Endothelial cell of umbilical vein (primary cell): ENCODE data around the gene ADGRF3. TPM values are rescaled to one million over a fixed set of nuclear protein-coding genes. Genes with fewer than 3 reads are reported as not detected.
"Not testable (repeated sequence)": the region's sequence is repeated elsewhere in the genome, so short reads cannot be mapped to it uniquely, and the experiment has no call there.

Experiments used
- BruUV-seq: library from RNA; stranded (reverse); fragments of 400-500 nt; replicated peaks from 2 replicates; lab custom pipeline; 2021; lab: Mats Ljungman, UMichigan
- CTCF ChIA-PET: fragments of 300-600, 350-600 bp; sonication (Branson Sonifier 250); formaldehyde crosslinking; loops from one replicate; lab custom pipeline; 2021; ENCODE audit warnings: antibody characterized with exemption, inconsistent platforms; lab: Charles Lee
- POLR2A ChIA-PET: fragments of 300-600, 350-600 bp; sonication (Branson Sonifier 250); formaldehyde crosslinking; loops from one replicate; lab custom pipeline; 2021; ENCODE audit warnings: antibody characterized with exemption, inconsistent platforms; lab: Charles Lee
- DNase-seq: peaks from one replicate; pipeline ENCODE4 v3.0.0-alpha.2; 2011; ENCODE audit warnings: low read depth, low spot score
- FAIRE-seq: peaks from 2 replicates; lab custom pipeline; 2011; peaks lifted over from hg19 to GRCh38; lab: Jason Lieb, UNC
- H2AFZ ChIP-seq: 2 replicates; pipeline ENCODE4 v1.6.0; 2012; ENCODE audit warnings: low read depth, low read length, control low read depth, inconsistent platforms
- H3K27ac ChIP-seq: 2 replicates; pipeline ENCODE4 v1.5.1; 2011; ENCODE audit warnings: low read depth, mild to moderate bottlenecking, control low read depth, low read length, moderate library complexity; ENCODE audit not compliant: insufficient read depth
- H3K27me3 ChIP-seq, 2 experiments: 2 replicates each; pipeline versions ENCODE4 v1.6.0 to v1.6.1; 2011; ENCODE audit warnings: low read length in 2 of 2, mixed read lengths in 1 of 2; ENCODE audit not compliant: control insufficient read depth in 2 of 2, insufficient read depth in 2 of 2
- H3K36me3 ChIP-seq, 2 experiments: 2 replicates in 1 of 2; 3 replicates in 1 of 2; pipeline ENCODE4 v1.5.1; 2011; ENCODE audit warnings: low read length in 2 of 2, mild to moderate bottlenecking in 1 of 2, moderate library complexity in 1 of 2; ENCODE audit not compliant: control insufficient read depth in 2 of 2, insufficient read depth in 2 of 2; ENCODE audit errors: extremely low read depth in 1 of 2
- H3K4me1 ChIP-seq: 3 replicates; pipeline ENCODE4 v1.5.1; 2011; ENCODE audit warnings: mild to moderate bottlenecking, low read length; ENCODE audit not compliant: control insufficient read depth, insufficient read depth; ENCODE audit errors: extremely low read depth
- H3K4me2 ChIP-seq: 2 replicates; pipeline ENCODE4 v1.6.1; 2011; ENCODE audit warnings: low read length, control low read depth, mixed read lengths; ENCODE audit not compliant: insufficient read depth
- H3K4me3 ChIP-seq, 3 experiments: fragments of 200-600 bp in 1 of 3; sonication (generic), shearing (Covaris generic) in 1 of 3; replicated peaks in 1 of 3; 2 replicates each; pipeline ENCODE4 v1.5.1; 2011 to 2016; ENCODE audit warnings: control low read depth in 3 of 3, low read length in 3 of 3, mild to moderate bottlenecking in 2 of 3, inconsistent platforms in 1 of 3, low read depth in 1 of 3, moderate library complexity in 1 of 3; ENCODE audit not compliant: insufficient read depth in 1 of 3
- H3K79me2 ChIP-seq: 2 replicates; pipeline ENCODE4 v1.6.0; 2012; ENCODE audit warnings: low read length, inconsistent platforms; ENCODE audit not compliant: control insufficient read depth, insufficient read depth
- H3K9ac ChIP-seq: replicated peaks from 2 replicates; pipeline ENCODE3; 2011; ENCODE audit warnings: low read length, control low read depth; ENCODE audit not compliant: insufficient read depth; ENCODE audit errors: extremely low read depth
- H3K9me1 ChIP-seq: replicated peaks from 3 replicates; pipeline ENCODE4 v1.6.0; 2011; ENCODE audit warnings: mild to moderate bottlenecking, low read length; ENCODE audit not compliant: control insufficient read depth, insufficient read depth; ENCODE audit errors: extremely low read depth
- H3K9me3 ChIP-seq: replicated peaks from 2 replicates; pipeline ENCODE4 v1.5.1; 2012; ENCODE audit warnings: low read length, inconsistent platforms; ENCODE audit not compliant: control insufficient read depth, insufficient read depth
- H4K20me1 ChIP-seq: replicated peaks from 2 replicates; pipeline ENCODE3; 2011; ENCODE audit warnings: mild to moderate bottlenecking, low read length; ENCODE audit not compliant: control insufficient read depth, insufficient read depth; ENCODE audit errors: extremely low read depth
- EZH2 ChIP-seq: IDR thresholded peaks from 2 replicates; pipeline ENCODE4 v1.6.1; 2012; ENCODE audit warnings: borderline replicate concordance, low read depth, mild to moderate bottlenecking, moderate library complexity, low read length, inconsistent platforms; ENCODE audit not compliant: severe bottlenecking
- GATA2 ChIP-seq: IDR thresholded peaks from 2 replicates; pipeline ENCODE4 v1.7.0; 2011; ENCODE audit warnings: low read depth, mild to moderate bottlenecking, moderate library complexity, mixed read lengths, low read length; ENCODE audit not compliant: insufficient read length, insufficient read depth
- JUN ChIP-seq: IDR thresholded peaks from 2 replicates; pipeline ENCODE4 v1.6.1; 2011; ENCODE audit warnings: borderline replicate concordance, low read depth; ENCODE audit not compliant: insufficient read length, insufficient read depth
- MYC ChIP-seq: IDR thresholded peaks from one replicate; pipeline ENCODE4 v1.6.1; 2011; ENCODE audit warnings: mild to moderate bottlenecking, low read depth, low read length
- POLR2AphosphoS5 ChIP-seq: IDR thresholded peaks from 2 replicates; pipeline ENCODE4 v1.6.1; 2012; ENCODE audit warnings: low read depth, mild to moderate bottlenecking, control low read depth, low read length, moderate library complexity; ENCODE audit not compliant: insufficient read depth
- dilution Hi-C: fragments of 300-500 bp; cut with MboI; formaldehyde crosslinking; loops from one replicate; pipeline ENCODE4 v1.15.0; 2019; ENCODE audit warnings: low sequenced_read_pairs; ENCODE audit not compliant: extremely low pct_ligation_motif_present
- intact Hi-C: fragments of 100-400 bp; cut with micrococcal nuclease; formaldehyde crosslinking; loops from one replicate; pipeline ENCODE4 v1.10.0; 2022
- polyA plus RNA-seq, 4 experiments: library from polyadenylated mRNA; depleted of rRNA in 3 of 4; stranded (reverse) in 3 of 4; unstranded in 1 of 4; fragments of >200 nt; gene quantifications; 2 replicates each; pipeline versions ENCODE4 v1.2.1 to v1.2.3, GENCODE V29; 2011 to 2012; ENCODE audit warnings: missing spikeins in 1 of 4
- total RNA-seq: library from RNA; stranded (reverse); gene quantifications from 2 replicates; pipeline ENCODE4 v1.2.3, GENCODE V29; 2021
- TF ChIP-seq, protein P1 (sequence below): IDR thresholded peaks from 2 replicates; pipeline ENCODE4 v1.6.1; 2011; ENCODE audit not compliant: insufficient read depth, insufficient read length
- TF ChIP-seq, protein P2 (sequence below), 2 donors: IDR thresholded peaks; 1 replicate in 1 of 2; 2 replicates in 1 of 2; pipeline ENCODE4 v1.5.1; 2011; ENCODE audit warnings: low read length in 2 of 2, mild to moderate bottlenecking in 2 of 2, moderate library complexity in 2 of 2, control low read depth in 1 of 2, inconsistent platforms in 1 of 2, low read depth in 1 of 2; ENCODE audit not compliant: insufficient read depth in 1 of 2; ENCODE audit errors: extremely low read depth in 1 of 2

The ADGRF3 gene
- total and polyA plus RNA-seq, 2 donors (not counting 3 experiments of a cell fraction or from before 2014, with no cell fraction given): 0.21 to 0.73 TPM

GRCh38 chr2:26324903-26325302, 21.7 kb downstream of the ADGRF3 start:
- Histone ChIP-seq H3K36me3 (no peaks in the 10 kb centered on the region), H3K9me3 (no peaks in the 10 kb centered on the region), H3K9ac (no peak overlapping the region), H2AFZ (no peak overlapping the region), H4K20me1 (no peaks in the 10 kb centered on the region), H3K27me3 (peaks cover 0 to 2% of the 10 kb centered on the region in 2 experiments), H3K79me2 (no peaks in the 10 kb centered on the region), H3K4me3 (no peak overlapping the region), H3K9me1 (no peaks in the 10 kb centered on the region), H3K4me1 (no peaks in the 10 kb centered on the region), H3K4me2 (no peak overlapping the region), H3K27ac (no peak overlapping the region)
- dilution Hi-C loops: no loop called here
- intact Hi-C loops: no loop called here
- TF ChIP-seq, protein P1, sequence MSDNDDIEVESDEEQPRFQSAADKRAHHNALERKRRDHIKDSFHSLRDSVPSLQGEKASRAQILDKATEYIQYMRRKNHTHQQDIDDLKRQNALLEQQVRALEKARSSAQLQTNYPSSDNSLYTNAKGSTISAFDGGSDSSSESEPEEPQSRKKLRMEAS: no peak
- TF ChIP-seq GATA2 (no peak), JUN (no peak), MYC (no peak), POLR2AphosphoS5 (no peak), EZH2 (no peak)
- TF ChIP-seq, protein P2, sequence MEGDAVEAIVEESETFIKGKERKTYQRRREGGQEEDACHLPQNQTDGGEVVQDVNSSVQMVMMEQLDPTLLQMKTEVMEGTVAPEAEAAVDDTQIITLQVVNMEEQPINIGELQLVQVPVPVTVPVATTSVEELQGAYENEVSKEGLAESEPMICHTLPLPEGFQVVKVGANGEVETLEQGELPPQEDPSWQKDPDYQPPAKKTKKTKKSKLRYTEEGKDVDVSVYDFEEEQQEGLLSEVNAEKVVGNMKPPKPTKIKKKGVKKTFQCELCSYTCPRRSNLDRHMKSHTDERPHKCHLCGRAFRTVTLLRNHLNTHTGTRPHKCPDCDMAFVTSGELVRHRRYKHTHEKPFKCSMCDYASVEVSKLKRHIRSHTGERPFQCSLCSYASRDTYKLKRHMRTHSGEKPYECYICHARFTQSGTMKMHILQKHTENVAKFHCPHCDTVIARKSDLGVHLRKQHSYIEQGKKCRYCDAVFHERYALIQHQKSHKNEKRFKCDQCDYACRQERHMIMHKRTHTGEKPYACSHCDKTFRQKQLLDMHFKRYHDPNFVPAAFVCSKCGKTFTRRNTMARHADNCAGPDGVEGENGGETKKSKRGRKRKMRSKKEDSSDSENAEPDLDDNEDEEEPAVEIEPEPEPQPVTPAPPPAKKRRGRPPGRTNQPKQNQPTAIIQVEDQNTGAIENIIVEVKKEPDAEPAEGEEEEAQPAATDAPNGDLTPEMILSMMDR (IDR thresholded peaks at IDR 0.05; ENCODE audit: extremely low read depth in 1 of 2, insufficient read depth in 1 of 2, low read depth in 1 of 2, low read length in 2 of 2): no peak
- CTCF ChIA-PET: interaction anchor here (1.0 kb wide), 1 partner anchor 9 kb away, joined by 3 read pairs; no protein-coding TSS in a partner anchor
- no TSS peak for BruUV-seq
- FAIRE-seq: no peak
- DNase-seq: no peak
- POLR2A ChIA-PET: no interaction called here

- H2AFZ ChIP-seq, POLR2A ChIA-PET, H4K20me1 ChIP-seq, FAIRE-seq, intact Hi-C loops, BruUV-seq, H3K9ac ChIP-seq, H3K4me1 ChIP-seq, H3K9me3 ChIP-seq, H3K27ac ChIP-seq, H3K4me3 ChIP-seq, DNase-seq, H3K36me3 ChIP-seq, H3K9me1 ChIP-seq, dilution Hi-C loops, H3K79me2 ChIP-seq, CTCF ChIA-PET, H3K4me2 ChIP-seq, H3K27me3 ChIP-seq: not testable (repeated sequence)
Observed at GRCh38 chr2:26324479-26324878, 22.1 kb downstream of the ADGRF3 start.
